Mucosa of gallbladder (tissue), 1 donor: ENCODE data around the gene ZNF346. TPM values are rescaled to one million over a fixed set of nuclear protein-coding genes. Genes with fewer than 3 reads are reported as not detected.
"Not testable (repeated sequence)": the region's sequence is repeated elsewhere in the genome, so short reads cannot be mapped to it uniquely, and the experiment has no call there.

Experiments
- DNase-seq: peaks from one replicate; pipeline ENCODE4 v3.0.0-alpha.2; 2020; ENCODE audit warnings: low spot score
- total RNA-seq: library from RNA; stranded (reverse); gene quantifications from one replicate; pipeline ENCODE4 v1.2.1, GENCODE V29; 2021
- donor health status: DM: no; HTN: no; CAD: no.

The ZNF346 gene
- total RNA-seq, 1 donor from 2014 or later: 18.3 TPM

- no peak for DNase-seq
Observed at GRCh38 chr5:177010153-177010552, 12.3 kb upstream of the ZNF346 start.

- no peak for DNase-seq
Observed at GRCh38 chr5:177015156-177015555, 7.3 kb upstream of the ZNF346 start.

GRCh38 chr5:177018341-177018740 lies 4.2 kb upstream of the ZNF346 start:
- DNase-seq: no peak

- no peak for DNase-seq
Observed at GRCh38 chr5:177020033-177020432, 2.5 kb upstream of the ZNF346 start.

GRCh38 chr5:177023303-177023664 lies 788 bp downstream of the ZNF346 start:
- DNase-seq: no peak

- no peak for DNase-seq
Observed at GRCh38 chr5:177024559-177024958, 2.1 kb downstream of the ZNF346 start.

- no peak for DNase-seq
Observed at GRCh38 chr5:177025101-177025601, 2.7 kb downstream of the ZNF346 start.

GRCh38 chr5:177027665-177028064 lies 5.2 kb downstream of the ZNF346 start:
- DNase-seq: no peak

GRCh38 chr5:177029498-177029897 lies 7.0 kb downstream of the ZNF346 start:
- DNase-seq: no peak

GRCh38 chr5:177035976-177036375 lies 13.5 kb downstream of the ZNF346 start:
- no peak for DNase-seq

- DNase-seq: no peak
Observed at GRCh38 chr5:177036443-177036842, 13.9 kb downstream of the ZNF346 start.

GRCh38 chr5:177036921-177037320 lies 14.4 kb downstream of the ZNF346 start:
- no peak for DNase-seq

- no peak for DNase-seq
Observed at GRCh38 chr5:177040814-177041420, 18.4 kb downstream of the ZNF346 start.

- DNase-seq: no peak
Observed at GRCh38 chr5:177041936-177042335, 19.4 kb downstream of the ZNF346 start.

- DNase-seq: no peak
Observed at GRCh38 chr5:177043114-177043513, 20.6 kb downstream of the ZNF346 start.

GRCh38 chr5:177043958-177044357 lies 21.5 kb downstream of the ZNF346 start:
- no peak for DNase-seq

GRCh38 chr5:177044641-177045040 lies 22.1 kb downstream of the ZNF346 start:
- DNase-seq: no peak

GRCh38 chr5:177045631-177046030 lies 23.1 kb downstream of the ZNF346 start:
- DNase-seq: no peak

GRCh38 chr5:177048531-177048930 lies 26.0 kb downstream of the ZNF346 start:
- DNase-seq: not testable (repeated sequence)

GRCh38 chr5:177049285-177049684 lies 26.8 kb downstream of the ZNF346 start:
- DNase-seq: no peak

GRCh38 chr5:177064500-177065277 lies 42.2 kb downstream of the ZNF346 start:
- no peak for DNase-seq

GRCh38 chr5:177065491-177065890 lies 43.0 kb downstream of the ZNF346 start:
- DNase-seq: no peak

GRCh38 chr5:177066224-177066623 lies 43.7 kb downstream of the ZNF346 start:
- no peak for DNase-seq
